Measurements from ENCODE around the gene ETV4. TPM values are rescaled to one million over a fixed set of nuclear protein-coding genes. Genes with fewer than 3 reads are reported as not detected.
A peak's percentile ranks its signal among the peaks of the same experiment; 100 is the strongest.

Gene ETV4
- total RNA-seq, 2 donors from 2014 or later, result 1.2 to 1.5 TPM

DNA sequence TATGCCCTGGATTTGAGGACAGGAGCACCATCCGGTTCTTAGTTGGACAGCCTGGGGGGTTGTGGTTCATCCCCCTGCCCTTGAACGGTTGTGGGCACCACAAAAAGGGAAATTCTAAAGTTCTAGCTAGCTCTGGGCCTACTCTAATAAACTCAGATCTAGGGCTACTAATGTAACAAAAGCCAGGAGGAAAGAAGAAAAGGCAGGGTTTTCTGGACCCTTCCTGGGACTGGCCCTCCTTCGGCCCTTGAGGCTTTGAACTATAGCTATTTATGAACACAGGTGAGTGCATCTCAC lies 15.1 kb downstream of the ETV4 start:
- H3K9me3 ChIP-seq, result no peaks in the 10 kb centered on the region
- TF ChIP-seq, protein P1, sequence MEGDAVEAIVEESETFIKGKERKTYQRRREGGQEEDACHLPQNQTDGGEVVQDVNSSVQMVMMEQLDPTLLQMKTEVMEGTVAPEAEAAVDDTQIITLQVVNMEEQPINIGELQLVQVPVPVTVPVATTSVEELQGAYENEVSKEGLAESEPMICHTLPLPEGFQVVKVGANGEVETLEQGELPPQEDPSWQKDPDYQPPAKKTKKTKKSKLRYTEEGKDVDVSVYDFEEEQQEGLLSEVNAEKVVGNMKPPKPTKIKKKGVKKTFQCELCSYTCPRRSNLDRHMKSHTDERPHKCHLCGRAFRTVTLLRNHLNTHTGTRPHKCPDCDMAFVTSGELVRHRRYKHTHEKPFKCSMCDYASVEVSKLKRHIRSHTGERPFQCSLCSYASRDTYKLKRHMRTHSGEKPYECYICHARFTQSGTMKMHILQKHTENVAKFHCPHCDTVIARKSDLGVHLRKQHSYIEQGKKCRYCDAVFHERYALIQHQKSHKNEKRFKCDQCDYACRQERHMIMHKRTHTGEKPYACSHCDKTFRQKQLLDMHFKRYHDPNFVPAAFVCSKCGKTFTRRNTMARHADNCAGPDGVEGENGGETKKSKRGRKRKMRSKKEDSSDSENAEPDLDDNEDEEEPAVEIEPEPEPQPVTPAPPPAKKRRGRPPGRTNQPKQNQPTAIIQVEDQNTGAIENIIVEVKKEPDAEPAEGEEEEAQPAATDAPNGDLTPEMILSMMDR (IDR thresholded peaks at IDR 0.05), result no peak
- peaks cover 4 to 16% of the 10 kb centered on the region in 2 donors for H3K4me1 ChIP-seq (ENCODE audit: control insufficient read depth in 1 of 2, low read depth in 2 of 2)
- H3K36me3 ChIP-seq, result no peaks in the 10 kb centered on the region
- no peak for ATAC-seq (ENCODE audit: insufficient number of reproducible peaks, low FRiP score, low read depth)
- H3K27me3 ChIP-seq (replicated peaks; ENCODE audit: insufficient read depth), result no peaks in the 10 kb centered on the region
- H3K27ac ChIP-seq, result peak overlapping the region; percentile 30 to 36
- no peak overlapping the region for H3K4me3 ChIP-seq
- no peak for DNase-seq (ENCODE audit: low spot score)

DNA sequence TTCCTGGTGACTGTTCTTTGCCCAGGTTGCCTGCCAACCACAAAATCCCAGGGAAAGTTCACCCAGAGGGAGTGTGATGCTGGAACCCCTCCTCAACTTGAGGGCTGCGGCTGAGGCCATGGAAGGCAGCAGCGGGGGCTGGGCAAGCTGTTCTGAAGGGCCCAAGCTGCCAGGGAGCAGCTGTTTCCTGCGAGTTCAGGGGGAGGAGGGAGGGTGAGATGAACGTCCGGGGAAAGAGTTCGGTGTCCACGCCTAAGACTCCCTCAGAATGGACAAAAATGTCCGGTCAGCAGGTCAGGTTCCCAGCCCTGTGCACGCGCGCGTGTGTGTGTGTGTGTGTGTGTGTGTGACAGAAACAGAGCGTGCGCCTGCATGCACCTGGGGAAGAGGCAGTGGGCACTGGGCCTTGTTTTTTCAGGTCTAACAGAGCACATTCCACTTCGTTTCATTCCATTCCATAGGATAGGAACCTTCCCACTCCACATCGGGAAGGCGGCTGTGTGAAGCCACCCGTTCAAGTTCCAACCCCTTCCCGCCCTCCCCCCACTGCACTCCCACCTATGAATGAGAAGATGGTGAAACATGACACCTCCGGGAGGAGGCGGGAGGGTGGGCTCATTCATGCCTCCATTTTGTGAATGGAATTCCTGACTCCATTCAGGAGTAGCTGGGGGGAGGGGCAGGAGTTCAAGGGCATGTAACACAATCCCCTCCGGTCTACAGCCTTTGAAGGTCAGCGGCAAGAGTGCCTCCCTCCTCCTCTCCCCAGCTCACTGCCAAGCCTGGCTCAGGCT lies 15.7 kb downstream of the ETV4 start:
- Histone ChIP-seq H3K4me1 (ENCODE audit: control insufficient read depth in 1 of 2, low read depth in 2 of 2) (peaks cover 4 to 16% of the 10 kb centered on the region in 2 donors), H3K9me3 (no peaks in the 10 kb centered on the region), H3K36me3 (peaks cover 3% of the 10 kb centered on the region), H3K27me3 (replicated peaks; ENCODE audit: insufficient read depth) (no peaks in the 10 kb centered on the region), H3K4me3 (peak overlapping the region; percentile 40), H3K27ac (peak overlapping the region; percentile 36 to 56)
- peak; percentile 57 for ATAC-seq (ENCODE audit: insufficient number of reproducible peaks, low FRiP score, low read depth)
- TF ChIP-seq, protein P1 (IDR thresholded peaks at IDR 0.05), result no peak
- no peak for DNase-seq (ENCODE audit: low spot score)

DNA sequence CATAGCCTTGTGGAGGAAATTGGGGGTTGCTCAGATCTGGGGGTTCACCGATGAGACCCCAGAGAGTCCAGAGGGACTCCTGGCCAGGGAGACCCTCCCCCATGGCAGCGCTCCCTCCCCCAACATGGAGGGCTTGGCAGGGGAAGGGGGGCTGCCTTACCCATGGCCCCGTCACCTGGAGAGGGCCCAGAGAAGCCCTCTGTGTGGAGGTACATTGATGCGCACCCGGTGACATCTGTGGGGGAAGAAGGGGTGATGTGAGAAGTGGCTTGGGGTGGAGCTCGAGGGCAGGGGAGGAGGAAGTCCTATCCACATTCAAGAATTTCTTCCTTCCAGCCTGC lies 16.2 kb downstream of the ETV4 start:
- no peaks in the 10 kb centered on the region for H3K27me3 ChIP-seq (replicated peaks; ENCODE audit: insufficient read depth)
- peak overlapping the region; percentile 40 for H3K4me3 ChIP-seq
- TF ChIP-seq, protein P1 (IDR thresholded peaks at IDR 0.05), result no peak
- no peak for DNase-seq (ENCODE audit: low spot score)
- H3K36me3 ChIP-seq, result peaks cover 6% of the 10 kb centered on the region
- peak overlapping the region; percentile 36 to 56 for H3K27ac ChIP-seq
- ATAC-seq (ENCODE audit: insufficient number of reproducible peaks, low FRiP score, low read depth), result no peak
- H3K4me1 ChIP-seq (ENCODE audit: control insufficient read depth in 1 of 2, low read depth in 2 of 2), result peaks cover 4 to 16% of the 10 kb centered on the region in 2 donors
- no peaks in the 10 kb centered on the region for H3K9me3 ChIP-seq

DNA sequence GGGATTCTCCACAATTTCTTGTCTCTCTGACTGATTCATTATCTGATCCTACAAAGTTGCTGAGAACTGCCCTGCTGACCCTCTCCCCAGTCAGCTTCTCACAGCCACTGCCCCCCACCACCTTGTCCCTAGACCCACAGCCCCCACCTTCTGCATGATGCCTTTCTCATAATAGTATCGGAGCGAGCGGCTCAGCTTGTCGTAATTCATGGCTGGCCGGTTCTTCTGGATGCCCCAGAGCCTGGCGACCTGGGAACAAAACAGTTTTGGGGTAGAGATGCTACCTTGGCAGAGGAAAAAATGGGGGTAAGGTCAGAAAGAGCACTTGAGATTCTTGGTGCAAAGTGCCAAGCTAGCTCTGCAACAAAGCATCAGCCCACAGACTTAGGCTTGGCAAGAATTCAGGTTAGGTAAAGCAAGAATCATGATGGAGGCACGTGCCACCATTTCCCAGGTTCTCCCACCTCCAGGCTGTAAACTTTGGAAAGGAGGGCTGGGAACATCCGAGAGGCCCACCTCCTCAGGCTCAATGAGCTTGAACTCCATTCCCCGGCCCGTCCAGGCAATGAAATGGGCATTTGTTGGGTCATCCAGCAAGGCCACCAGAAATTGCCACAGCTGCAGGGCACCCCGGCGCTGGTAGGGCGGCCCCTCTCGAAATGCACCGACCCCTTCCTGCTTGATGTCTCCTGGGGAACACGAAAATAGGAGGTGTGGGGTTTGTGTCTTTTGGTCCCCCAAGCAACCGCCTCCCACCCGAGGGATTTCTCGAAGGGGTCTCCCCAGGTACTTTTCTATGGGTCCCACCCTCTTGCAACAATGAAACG lies 16.9 kb downstream of the ETV4 start:
- H3K9me3 ChIP-seq, result no peaks in the 10 kb centered on the region
- H3K4me3 ChIP-seq, result no peak overlapping the region
- H3K27ac ChIP-seq, result no peak overlapping the region
- TF ChIP-seq, protein P1 (IDR thresholded peaks at IDR 0.05), result no peak
- H3K27me3 ChIP-seq (replicated peaks; ENCODE audit: insufficient read depth), result no peaks in the 10 kb centered on the region
- DNase-seq (ENCODE audit: low spot score), result no peak
- H3K4me1 ChIP-seq (ENCODE audit: control insufficient read depth in 1 of 2, low read depth in 2 of 2), result peaks cover 4 to 16% of the 10 kb centered on the region in 2 donors
- peaks cover 9% of the 10 kb centered on the region for H3K36me3 ChIP-seq
- ATAC-seq (ENCODE audit: insufficient number of reproducible peaks, low FRiP score, low read depth), result no peak

DNA sequence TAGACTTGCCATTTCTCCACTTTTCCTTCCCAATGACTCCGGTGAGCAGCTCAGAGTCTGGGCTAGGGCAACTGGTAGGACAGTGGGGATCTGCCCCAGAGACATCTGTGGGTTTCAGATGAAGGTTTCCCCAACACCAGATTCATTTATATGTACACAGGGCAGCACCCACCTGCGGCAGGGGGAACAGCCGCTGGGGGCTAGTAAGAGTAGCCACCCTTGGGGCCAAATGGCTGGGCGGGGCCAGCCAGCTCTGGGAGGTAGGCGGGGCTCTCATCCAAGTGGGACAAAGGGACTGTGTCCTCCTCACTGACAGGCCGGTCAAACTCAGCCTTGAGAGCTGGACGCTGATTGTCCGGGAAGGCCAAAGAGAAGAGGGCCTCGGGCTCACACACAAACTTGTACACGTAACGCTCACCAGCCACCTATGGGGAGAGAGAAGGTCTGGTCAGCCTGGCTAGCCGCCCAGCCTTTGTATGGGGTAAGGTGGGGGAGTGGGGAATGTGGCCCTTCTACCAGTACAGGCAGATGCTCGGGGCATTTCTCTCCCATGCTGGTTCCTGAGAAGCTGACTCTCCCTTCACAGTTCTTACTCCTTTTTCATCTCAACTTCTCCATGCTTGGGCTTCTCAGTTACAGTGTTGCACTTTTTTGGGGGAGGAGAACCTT lies 17.7 kb downstream of the ETV4 start:
- Histone ChIP-seq H3K27ac (no peak overlapping the region), H3K4me3 (no peak overlapping the region), H3K27me3 (replicated peaks; ENCODE audit: insufficient read depth) (no peaks in the 10 kb centered on the region), H3K36me3 (peaks cover 15% of the 10 kb centered on the region), H3K4me1 (ENCODE audit: control insufficient read depth in 1 of 2, low read depth in 2 of 2) (peaks cover 4 to 16% of the 10 kb centered on the region in 2 donors), H3K9me3 (no peaks in the 10 kb centered on the region)
- TF ChIP-seq, protein P1 (IDR thresholded peaks at IDR 0.05), result no peak
- ATAC-seq (ENCODE audit: insufficient number of reproducible peaks, low FRiP score, low read depth) (no peak), DNase-seq (ENCODE audit: low spot score) (no peak)
